SK-MEL-5 (cell line): ENCODE data around the gene PDE3B. TPM values are rescaled to one million over a fixed set of nuclear protein-coding genes. Genes with fewer than 3 reads are reported as not detected.

Source experiments
- DNase-seq: peaks from one replicate; pipeline ENCODE4 v3.0.0-alpha.2; 2016; ENCODE audit warnings: low read depth, low spot score
- in situ Hi-C: cut with HindIII; loops from 2 replicates; pipeline ENCODE4 v1.10.0; 2016; ENCODE audit warnings: low sequenced_read_pairs, high pct_unique_total_duplicates, low pct_unique_long_range_greater_than_20kb
- small RNA-seq, 2 experiments: library from RNA; depleted of rRNA; stranded (forward); fragments of <200 nt; gene quantifications; one replicate each; pipeline ENCODE3, GENCODE V24; 2014
- total RNA-seq: library from RNA; depleted of rRNA; stranded (reverse); fragments of >200 nt; shearing (Covaris generic); gene quantifications from 2 replicates; pipeline ENCODE4 v1.2.3, GENCODE V29; 2014; rRNA removed

The PDE3B gene
- total RNA-seq, 1 experiment from 2014 or later: 11.9 TPM

GRCh38 chr11:14908214-14908880 is 264.7 kb downstream of the PDE3B start:
- DNase-seq: peak; percentile 71
- in situ Hi-C loops: no loop called here

GRCh38 chr11:14914536-14914935 is 270.9 kb downstream of the PDE3B start:
- in situ Hi-C loops: no loop called here

GRCh38 chr11:14916403-14916802 is 272.8 kb downstream of the PDE3B start:
- in situ Hi-C loops: no loop called here
- DNase-seq: no peak

More at GRCh38 chr11:14914536-14914935, 270.9 kb downstream of the PDE3B start:
- DNase-seq: peak; percentile 4

Small RNAs within 50 kb of the gene (small RNA-seq; reads per million reads assigned to genes)
- 0 reads per million in 2 experiments for gene CALCP

Other genes with a start within 250 kb of the PDE3B start
- gene COPB1, start 144.0 kb upstream of the PDE3B start, total RNA-seq: 195 and 215 TPM in 2 replicates
- 278 and 284 TPM in 2 replicates for gene PSMA1, start 123.4 kb upstream of the PDE3B start, total RNA-seq
- gene CYP2R1, start 248.4 kb downstream of the PDE3B start, total RNA-seq: 14.3 and 17.8 TPM in 2 replicates